Measurements from ENCODE around the gene FARS2.

DNA sequence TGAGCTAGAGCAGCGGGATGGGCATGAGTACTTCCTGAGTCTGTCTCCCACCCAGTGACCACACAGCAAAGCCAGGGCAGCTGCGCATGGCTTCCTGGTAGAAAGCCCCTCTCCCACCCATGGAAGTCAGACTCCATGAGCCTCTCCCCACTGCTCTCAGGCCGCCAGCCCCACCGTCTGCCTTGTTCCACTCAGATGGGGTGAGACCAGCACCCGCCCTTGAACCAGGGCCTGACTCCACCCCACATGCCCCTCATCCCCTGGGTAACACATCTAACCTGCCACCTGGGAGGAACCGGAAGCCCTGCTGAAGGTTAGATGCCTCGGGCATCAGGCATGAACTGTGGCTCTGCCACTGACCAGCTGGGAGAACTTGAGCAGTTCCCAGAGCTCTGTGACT is 517.6 kb downstream of the FARS2 start:
- TF ChIP-seq CTCF (IDR thresholded peaks at IDR 0.05) = no peak
- no peak for TF ChIP-seq POLR2AphosphoS5 (IDR thresholded peaks at IDR 0.05)
